Activated CD8-positive, alpha-beta memory T cell treated with anti-CD3 and anti-CD28 coated beads for 4 hours (primary cell): Measurements from ENCODE around the gene TUBA4A.
A peak's percentile ranks its signal among the peaks of the same experiment; 100 is the strongest.
"Not testable (repeated sequence)": the region's sequence is repeated elsewhere in the genome, so short reads cannot be mapped to it uniquely, and the experiment has no call there.

Source experiments
- DNase-seq, 2 donors: peaks; one replicate each; pipeline ENCODE4 v3.0.0-alpha.2; 2020; ENCODE audit warnings: low read depth in 2 of 2

Gene TUBA4A

DNA sequence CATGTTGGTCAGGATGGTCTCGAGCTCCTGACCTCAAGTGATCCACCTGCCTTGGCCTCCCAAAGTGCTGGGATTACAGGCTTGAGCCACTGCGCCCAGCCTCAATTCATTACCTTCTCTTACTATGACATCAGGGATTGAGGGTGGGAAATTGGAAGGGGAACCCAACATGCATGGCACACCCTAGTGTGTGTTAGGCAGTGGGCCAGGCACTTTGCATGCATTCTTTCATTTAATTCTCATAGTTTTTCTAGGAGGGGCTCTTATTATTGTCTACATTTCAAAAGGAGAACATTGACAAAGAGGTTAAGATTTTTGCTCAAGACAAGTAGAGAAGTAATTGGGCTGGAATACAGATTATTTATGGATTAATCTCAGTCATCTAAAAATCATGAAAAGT, 14.6 kb upstream of the TUBA4A start:
- DNase-seq, result no peak

GRCh38 chr2:219266886-219267285, 13.2 kb upstream of the TUBA4A start:
- no peak for DNase-seq

GRCh38 chr2:219266232-219266631, 12.5 kb upstream of the TUBA4A start:
- DNase-seq, result no peak

DNA sequence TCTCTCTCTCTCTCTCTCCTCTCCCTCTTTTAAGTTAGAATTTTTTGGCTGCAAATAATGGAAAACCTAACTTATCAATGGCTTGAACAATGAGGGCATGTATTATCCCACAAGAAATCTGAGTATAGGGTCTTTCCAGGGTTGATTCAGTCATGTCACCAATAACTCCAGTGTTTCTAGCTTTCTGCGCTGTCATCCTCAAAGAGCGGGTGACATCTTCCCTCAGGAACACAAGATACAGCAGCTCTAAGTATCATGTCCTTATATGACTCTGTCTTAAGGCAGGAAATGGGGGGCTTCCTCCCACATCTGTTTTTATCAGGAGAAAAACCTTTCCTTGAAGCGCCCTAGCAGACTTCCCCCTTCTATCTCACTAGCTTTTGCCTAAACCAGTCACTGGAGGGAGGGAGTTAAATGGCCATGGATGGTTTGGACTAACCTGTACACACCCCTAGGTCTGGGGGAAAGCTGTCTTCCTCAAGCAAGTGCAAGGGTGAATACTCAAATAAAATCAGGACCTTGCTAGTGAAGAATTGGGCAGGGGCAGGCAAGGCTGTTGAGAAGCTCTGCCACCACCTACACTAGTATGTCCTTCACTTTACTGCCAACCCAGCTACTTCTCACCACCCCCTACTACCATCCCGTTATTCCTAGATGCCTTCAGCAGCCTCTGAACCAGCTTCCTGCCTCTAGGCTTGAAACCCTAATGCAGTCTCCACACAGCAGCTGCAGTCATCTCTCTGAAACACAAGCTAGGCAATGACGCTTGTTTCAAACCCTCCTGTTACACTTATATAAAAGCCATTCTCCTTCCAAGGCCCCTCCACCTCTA, 7.5 kb upstream of the TUBA4A start:
- no peak for DNase-seq

DNA sequence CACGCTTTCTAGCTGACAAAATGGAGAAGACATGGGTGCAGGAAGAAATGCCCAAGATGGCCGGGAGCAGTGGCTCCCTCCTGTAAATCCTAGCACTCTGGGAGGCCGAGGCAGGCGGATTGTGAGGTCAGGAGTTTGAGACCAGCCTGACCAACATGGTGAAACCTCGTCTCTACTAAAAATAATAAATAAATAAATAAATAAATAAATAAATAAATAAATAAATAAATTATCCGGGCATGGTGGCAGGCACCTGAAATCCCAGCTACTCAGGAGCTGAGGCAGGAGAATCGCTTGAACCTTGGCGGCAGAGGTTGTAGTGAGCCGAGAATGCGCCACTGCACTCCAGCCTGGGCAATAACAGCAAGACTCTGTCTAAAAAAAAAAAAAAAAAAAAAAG, 5.2 kb upstream of the TUBA4A start:
- not testable (repeated sequence) for DNase-seq

DNA sequence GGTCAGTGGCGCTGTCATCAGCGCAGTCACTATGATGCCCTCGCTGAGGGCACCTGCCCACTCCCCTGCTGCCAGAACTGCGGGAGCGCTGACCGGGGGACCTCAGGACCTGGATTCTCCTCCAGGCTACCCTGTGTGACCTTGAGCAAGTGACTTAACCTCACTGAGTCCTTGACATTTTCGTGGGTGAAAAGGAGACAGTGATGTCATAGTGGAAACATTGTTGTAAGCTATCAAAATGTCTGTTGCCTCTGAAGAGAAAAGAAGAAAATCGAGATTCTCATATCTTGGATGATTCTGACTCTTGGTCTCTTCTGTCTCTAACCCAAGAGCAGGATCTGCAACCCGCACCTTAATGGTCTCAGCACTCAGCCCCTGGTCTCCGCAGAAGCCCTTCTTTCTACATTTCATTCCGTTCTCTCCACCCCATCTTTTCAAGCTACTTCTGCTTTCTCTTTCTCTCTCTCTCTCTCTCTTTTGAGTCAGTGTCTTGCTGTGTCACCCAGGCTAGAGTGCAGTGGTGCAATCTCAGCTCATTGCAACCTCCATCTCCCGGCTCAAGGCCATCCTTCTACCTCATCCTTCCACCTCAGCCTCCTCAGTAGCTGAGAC, 978 bp upstream of the TUBA4A start:
- DNase-seq, result no peak

DNA sequence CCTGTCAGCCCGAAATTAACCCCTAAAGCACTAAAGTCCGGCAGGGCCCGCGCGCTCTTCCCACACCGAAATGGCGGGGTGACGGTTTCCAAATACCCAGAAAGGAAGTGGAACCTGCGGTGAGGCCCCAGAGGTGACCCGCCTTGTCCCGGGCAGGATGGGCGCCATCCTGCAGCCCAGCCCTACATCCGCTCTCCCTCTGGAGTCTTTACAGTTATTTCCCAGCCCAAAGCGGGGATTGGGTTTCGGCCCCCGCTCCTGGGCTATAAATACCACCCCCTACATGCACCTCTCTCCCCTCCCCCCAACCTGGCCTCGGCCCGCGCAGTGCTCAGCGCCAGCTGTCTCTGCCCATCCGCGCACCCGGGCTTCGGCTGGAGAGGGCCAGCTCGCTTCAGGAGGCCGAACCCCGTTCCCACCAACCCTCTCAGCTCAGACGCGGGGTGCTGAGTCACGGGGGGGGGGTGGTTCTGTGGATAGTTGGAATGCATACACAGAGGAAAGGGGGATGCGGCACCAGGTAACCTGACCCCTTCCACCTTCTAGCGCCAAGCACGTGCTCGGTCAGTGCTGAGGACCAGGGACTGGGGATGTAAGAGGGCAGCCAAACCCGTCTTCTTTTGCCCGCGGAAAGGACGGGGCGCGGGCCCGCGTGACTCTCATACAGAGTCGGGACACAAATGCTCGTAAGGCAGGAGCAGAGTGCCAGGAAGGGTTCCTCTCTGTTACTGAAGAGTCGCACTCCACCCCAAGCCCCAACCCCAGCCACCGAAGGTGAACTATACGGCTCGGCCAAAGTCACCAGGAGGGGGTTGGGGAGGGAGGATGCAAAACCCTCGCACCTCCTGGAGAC, 592 bp downstream of the TUBA4A start, which contains the start of gene TUBA4B:
Gene TUBA4B, plus strand, starts transcription at position 344 of the 853 bp plus-strand sequence. Its CDS starts 165 bp downstream, at position 509.
- no peak for DNase-seq

DNA sequence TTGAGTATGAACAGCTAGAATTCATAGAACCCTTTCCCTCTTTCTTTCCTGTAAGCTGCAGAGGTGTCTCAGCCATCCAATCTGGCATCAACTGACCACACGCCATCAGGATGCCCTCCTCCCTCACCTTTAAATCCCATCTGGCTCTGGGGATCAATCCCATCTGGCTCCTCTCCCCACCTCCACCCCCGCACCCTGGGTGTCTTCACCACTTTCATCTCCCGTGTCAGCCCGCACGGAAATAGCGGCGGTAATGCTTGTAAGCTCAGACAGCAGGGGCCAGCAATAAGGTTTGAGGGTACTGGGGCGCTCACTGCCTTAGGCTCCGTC, 1.2 kb downstream of the TUBA4A start:
- DNase-seq, result no peak

DNA sequence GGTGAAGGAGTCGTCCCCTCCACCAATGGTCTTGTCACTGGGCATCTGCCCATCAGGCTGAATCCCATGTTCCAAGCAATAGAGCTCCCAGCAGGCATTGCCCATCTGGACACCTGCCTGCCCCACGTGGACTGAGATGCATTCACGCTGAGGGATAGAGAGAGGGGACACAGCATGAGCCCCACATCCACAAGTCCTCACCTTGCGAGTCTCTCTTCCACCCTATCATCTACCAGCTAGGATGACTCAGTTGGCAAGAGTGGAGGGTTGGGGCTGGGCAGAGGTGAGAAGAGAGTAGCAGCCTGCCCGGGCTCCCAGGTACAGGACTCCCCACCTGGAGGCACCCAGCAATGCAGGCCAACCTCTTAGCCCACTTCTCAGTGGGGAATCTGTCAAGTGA, 1.6 kb downstream of the TUBA4A start:
- no peak for DNase-seq

DNA sequence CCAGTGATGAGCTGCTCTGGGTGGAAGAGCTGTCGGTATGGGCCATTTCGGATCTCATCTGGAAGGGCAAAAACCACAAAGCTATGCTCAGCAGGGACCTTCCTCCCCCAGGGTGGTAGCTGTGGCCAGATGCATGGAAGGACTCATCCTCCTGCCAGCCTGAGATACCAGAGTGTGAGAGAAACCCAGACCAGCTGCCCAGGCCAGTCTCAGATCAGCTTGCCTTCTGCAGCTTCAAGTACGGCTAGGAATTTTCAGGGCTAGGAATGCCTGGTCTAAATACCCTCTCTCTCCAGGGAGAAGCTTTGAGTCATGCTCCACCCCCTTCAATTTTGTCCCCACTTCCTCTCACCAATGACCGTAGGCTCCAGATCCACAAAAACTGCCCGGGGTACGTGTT, 2.1 kb downstream of the TUBA4A start:
- no peak for DNase-seq

DNA sequence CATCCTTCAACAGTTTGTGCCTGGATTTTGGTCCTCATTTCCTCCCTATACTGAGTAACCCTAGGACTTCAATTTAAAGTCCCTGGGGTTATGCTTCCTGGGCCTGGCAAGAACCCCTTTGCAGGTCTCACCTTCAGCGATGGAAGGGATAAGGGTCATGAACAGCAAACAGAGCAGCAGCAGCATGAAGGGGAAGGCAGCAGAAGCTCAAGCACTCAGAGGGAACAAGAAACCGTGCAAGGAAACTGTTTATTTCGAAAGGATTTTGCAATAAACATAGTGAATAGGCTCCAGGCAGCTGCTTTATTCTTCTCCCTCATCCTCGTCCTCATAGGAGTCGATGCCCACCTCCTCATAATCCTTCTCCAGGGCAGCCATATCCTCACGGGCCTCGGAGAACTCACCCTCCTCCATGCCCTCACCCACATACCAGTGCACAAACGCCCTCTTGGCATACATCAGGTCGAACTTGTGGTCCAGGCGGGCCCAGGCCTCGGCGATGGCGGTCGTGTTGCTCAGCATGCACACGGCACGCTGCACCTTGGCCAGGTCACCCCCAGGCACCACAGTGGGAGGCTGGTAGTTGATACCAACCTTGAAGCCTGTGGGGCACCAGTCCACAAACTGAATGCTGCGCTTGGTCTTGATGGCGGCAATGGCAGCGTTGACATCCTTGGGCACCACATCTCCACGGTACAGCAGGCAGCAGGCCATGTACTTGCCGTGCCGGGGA, 3.5 kb downstream of the TUBA4A start:
- DNase-seq, result no peak

DNA sequence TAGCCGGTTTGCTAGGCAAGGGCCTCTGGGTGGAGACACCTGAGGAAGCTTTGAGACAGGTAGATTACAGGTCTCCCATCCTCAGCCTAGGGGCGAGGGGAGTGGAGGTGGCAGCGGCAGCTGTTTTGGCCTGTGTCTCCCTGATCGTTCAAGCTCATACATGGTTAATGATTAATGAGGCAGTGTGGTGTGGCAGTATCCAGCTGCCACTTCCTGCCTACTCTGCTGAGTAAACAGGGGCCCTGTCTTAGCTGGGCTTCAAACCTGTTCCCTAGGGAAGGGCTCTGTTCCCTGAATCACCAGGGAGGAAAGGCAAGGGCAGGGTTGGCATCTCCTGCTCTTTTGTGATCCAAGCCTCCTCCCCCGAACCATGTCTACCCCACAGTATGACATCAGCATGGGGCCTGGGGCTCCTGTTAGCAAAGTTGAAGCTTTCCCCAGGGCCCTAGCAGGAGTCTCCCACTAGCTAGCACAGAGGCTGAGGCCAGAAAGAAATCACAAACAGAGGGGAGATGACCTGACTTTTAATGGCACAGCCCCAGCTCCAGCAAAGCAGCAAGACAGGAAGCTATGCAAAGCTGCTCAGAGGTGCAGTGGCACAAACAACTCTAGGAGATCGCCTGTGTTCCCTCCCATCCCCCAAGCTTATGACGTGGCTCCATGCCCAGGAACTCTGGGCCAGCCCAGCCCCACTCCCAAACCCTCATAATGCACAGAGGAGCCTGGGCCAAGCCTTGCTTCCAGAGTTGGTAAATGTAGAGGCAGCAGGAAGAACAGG, 4.3 kb downstream of the TUBA4A start:
- no peak for DNase-seq

DNA sequence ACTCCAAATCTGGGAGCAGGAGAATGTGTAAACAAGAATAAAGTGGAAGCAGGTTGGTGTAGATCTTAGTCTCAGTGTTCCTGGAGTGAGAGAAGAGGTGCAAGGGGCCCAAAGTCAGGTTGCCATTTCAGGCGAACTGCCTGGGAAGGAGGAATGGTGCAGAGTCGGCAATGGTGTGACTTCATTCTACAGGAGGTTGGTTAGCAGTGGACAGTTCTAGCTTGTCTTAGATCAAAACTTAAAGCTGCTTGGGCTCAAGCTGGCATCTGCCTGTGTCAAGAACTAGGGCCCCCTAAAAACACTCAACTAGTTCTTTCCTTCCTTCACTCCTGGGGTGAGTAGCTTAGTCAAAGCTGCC, 4.9 kb downstream of the TUBA4A start:
- no peak for DNase-seq

DNA sequence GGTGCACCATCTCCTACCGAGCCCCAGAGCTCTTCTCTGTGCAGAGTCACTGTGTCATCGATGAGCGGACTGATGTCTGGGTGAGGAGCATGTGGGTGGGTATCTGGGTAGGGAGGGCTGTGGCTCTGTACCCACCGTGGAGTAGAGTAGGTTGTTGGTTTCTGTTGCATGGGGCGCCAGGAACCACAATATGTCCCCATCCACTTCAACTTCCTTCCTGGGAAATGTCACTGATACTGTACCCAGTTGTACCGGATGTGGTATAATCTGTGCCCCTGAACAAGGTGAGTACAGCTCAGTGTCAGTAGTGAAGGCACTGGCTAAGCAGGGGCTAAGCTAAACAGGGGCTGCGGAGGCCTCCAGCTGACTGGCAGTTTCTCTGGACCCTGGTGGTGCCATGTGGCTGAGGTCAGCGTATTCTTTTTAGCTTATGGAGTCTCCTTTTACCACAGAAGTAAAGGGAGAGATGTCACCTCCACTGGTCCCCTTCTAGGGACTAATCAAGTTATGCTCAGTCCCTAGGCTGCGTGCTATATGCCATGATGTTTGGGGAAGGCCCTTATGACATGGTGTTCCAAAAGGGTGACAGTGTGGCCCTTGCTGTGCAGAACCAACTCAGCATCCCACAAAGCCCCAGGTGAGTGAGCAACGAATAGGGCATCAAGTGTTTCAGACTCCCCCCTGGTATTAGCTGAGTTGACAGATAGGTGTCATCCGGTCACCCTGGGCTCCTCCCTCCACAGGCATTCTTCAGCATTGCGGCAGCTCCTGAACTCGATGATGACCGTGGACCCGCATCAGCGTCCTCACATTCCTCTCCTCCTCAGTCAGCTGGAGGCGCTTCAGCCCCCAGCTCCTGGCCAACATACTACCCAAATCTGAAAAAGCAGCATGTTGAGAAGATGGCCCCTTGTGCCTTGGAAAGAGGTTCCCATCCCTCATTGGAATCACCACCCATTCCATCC, 5.8 kb downstream of the TUBA4A start:
- peak in 1 of 2 donors; percentile 72 for DNase-seq

DNA sequence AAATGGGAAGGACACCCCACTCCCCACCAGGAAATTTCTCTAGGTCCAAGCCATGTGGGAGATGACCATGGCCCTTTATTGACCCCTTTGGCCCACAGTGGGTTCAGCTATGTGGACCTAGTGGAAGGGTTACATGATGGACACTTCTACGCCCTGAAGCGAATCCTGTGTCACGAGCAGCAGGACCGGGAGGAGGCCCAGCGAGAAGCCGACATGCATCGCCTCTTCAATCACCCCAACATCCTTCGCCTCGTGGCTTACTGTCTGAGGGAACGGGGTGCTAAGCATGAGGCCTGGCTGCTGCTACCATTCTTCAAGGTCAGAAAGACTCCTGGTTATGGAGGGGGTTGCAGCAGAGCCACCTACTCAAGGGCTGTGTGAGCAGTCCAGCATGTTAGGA, 7.2 kb downstream of the TUBA4A start:
- DNase-seq, result no peak

- DNase-seq, result no peak
Measured at GRCh38 chr2:219245899-219246230, 7.9 kb downstream of the TUBA4A start.

DNA sequence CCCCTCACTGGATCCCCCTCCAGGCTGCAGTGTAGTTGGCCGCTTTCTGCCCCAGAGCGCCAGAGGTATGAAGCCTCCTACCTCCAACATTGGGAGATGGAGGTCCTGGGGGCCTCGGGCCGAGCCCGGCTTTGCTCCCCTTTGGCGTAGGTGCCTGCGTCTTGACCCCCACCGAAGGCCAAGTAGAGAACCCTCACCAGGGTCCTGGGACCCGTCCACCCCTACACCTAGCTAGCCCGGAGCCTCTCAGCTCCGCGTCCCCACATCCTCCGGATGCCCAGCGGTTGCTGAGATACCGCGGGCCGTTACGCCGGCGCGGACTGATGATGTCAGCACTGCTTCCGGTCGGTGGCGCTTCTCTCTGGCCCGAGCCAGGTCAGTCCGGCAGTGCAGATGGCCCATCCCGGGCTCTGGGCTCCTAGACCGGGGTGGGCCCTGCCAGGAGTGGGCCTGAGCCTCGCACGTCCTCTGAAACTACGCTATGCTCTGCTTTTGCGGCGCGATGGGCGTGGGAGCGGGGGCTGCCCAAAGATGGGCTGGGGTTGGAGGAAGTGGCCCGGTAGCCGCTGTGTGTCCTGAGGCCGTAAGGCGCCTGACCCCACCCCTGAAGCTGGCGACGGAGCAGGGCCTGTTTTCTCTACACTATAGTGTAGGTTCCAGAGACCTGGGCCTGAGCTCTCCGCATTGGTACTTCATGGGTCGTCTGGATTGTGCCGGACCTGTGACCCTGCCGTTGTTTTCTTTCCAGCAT, 8.4 kb downstream of the TUBA4A start, which contains the start of the genes GLB1L and STK16:
Gene GLB1L, minus strand, starts transcription at position 297 of the 751 bp plus-strand sequence. CDS start 1,871 bp downstream, outside the sequence.
Gene STK16, plus strand, starts transcription at position 332 of the 751 bp plus-strand sequence. CDS start 521 bp downstream, outside the sequence.
- peak; percentile 79 to 84 for DNase-seq

GRCh38 chr2:219244789-219245147, 8.9 kb downstream of the TUBA4A start:
- DNase-seq, result no peak

- DNase-seq, result no peak
Measured at GRCh38 chr2:219243291-219243761, 10.4 kb downstream of the TUBA4A start.
